RPMI7951 (cell line): ENCODE results near the gene TAF11L6. TPM values are rescaled to one million over a fixed set of nuclear protein-coding genes. Genes with fewer than 3 reads are reported as not detected.
"Not testable (repeated sequence)": the region's sequence is repeated elsewhere in the genome, so short reads cannot be mapped to it uniquely, and the experiment has no call there.

Experiments used
- DNase-seq: peaks from one replicate; pipeline ENCODE4 v3.0.0-alpha.2; 2012; ENCODE audit warnings: low read depth
- total RNA-seq: library from RNA; depleted of rRNA; stranded (reverse); fragments of >200 nt; shearing (Covaris generic); gene quantifications from 2 replicates; pipeline ENCODE4 v1.2.3, GENCODE V29; 2014; rRNA removed

TAF11L6 gene
- total RNA-seq, result not detected in 2 replicates

DNA sequence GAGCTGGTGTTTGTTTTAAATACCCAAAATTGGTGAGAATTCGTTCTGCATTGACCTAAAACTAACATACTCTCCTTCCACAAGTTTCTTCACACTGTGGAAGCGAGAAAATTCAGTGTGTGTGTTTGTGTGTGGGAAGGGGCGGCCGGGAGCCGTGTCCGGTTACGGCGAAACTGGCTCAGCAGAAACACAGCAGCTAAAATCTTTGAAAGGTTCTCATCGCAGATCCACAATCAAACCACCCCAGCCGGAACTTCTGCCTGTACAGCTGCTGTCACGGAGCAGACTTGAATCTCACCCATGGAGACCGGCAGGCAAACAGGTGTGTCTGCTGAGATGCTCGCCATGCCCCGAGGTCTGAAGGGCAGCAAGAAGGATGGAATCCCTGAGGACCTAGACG, at the start of gene TAF11L6:
TAF11L6 (plus strand) TSS at position 301 of the 400 bp plus-strand sequence.
- not testable (repeated sequence) for DNase-seq

- DNase-seq, result no peak
Measured at GRCh38 chr5:17481378-17481777, 47.1 kb upstream of the TAF11L6 start.

DNA sequence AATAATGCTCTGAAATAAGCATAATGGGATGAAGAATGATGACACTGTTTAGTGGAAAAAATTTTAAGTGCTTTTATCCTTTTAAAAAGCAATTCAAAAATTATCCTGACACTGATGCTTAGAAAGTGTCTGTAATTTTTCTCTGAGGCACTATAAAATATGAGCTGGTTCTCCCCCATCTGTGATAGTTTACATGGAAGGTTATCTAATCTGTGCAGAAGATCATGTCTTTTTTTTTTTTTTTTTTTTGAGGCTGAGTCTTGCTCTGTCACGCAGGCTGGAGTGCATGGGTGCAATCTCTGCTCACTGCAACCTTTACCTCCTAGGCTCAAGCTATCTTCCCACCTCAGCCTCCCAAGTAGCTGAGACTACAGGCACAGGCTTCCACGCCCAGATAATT, 45.7 kb upstream of the TAF11L6 start:
- DNase-seq, result no peak

- not testable (repeated sequence) for DNase-seq
Measured at GRCh38 chr5:17486464-17487173, 41.9 kb upstream of the TAF11L6 start.

- no peak for DNase-seq
Measured at GRCh38 chr5:17487174-17487512, 41.3 kb upstream of the TAF11L6 start.

DNA sequence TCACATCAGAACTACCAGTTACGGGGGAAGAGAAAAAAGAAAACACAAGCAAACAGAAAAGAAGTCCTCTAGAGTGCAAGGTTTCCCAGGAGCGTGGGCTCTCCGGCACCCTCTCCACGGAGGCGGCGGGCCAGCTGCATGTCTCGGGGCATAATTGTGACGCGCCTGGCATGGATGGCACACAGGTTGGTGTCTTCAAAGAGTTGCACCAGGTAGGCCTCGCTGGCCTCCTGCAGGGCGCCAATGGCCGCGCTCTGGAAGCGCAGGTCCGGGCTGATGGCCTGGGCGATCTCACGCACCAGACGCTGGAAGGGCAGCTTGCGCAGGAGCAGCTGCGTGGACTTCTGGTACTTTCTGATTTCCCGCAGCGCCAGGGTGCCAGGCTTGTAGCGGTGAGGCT, 37.2 kb upstream of the TAF11L6 start:
- not testable (repeated sequence) for DNase-seq

GRCh38 chr5:17492770-17493169, 35.7 kb upstream of the TAF11L6 start:
- no peak for DNase-seq

DNA sequence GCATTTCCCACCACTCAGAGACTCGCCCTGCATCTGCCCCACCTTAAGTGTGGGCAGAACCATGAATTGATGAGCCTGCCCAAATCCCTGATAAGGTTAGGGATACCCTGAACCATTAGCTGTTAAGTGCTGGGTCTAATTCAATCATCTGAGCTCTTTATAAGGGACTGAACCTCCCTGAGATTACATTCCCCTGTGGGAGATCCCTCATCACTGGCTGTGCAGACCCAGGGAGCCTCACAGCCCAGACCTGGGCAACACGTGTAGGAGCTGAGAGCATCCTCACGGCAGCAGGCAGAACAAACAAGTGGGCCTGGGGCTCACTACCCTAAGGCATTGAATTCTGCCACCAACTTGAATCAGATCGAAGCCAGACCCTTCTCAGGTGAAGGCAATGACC, 31.0 kb upstream of the TAF11L6 start:
- DNase-seq, result no peak

GRCh38 chr5:17497931-17498330, 30.5 kb upstream of the TAF11L6 start, which contains the start of gene TAF11L2:
Gene TAF11L2 (plus strand): TSS chr5:17498231.
- DNase-seq, result not testable (repeated sequence)

DNA sequence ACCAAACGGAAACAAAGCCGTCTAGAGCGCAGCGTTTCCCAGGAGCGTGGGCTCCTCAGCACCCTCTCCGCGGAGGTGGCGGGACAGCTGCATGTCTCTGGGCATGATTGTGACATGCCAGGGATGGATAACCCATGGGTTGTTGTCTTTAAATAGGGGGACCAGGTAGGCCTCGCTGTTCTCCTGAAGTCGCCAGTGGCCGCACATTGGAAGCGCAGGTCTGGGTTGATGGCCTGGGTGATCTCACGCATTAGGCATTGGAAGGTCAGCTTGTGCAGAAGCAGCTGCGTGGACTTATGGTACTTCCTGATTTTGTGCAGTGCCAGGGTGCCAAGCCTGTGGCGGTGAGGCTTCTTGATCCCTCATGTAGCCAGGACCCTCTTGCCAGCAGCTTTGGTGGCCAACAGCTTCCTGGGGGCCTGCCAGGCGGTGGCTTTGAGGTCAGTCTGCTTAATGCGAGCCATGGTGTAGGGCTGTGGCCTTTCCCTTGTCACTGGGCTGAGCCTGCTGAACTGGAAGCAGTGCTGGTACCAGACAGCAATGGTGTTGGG, 16.6 kb upstream of the TAF11L6 start:
- DNase-seq, result no peak

DNA sequence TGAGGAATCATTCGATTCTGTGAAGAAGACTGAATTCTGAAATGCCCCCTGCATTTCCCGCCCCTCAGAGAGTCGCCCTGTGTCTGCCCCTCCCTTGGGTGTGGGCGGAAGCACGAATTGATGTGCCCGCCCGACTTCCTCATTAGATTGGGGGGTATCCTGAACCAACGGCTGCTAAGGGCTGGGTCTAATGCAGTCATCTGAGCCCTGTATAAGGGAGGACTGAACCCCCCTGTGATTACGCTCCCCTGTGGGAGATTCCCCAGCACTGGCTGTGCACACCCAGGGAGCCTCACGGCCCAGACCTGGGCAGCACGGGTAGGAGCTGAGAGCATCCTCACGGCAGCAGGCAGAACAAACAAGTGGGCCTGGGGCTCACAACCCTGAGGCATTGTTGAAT, 10.9 kb upstream of the TAF11L6 start:
- DNase-seq, result not testable (repeated sequence)

- DNase-seq, result not testable (repeated sequence)
Measured at GRCh38 chr5:17518067-17518466, 10.4 kb upstream of the TAF11L6 start, which contains the start of gene TAF11L3. Gene TAF11L3 (plus strand): TSS chr5:17518367.

DNA sequence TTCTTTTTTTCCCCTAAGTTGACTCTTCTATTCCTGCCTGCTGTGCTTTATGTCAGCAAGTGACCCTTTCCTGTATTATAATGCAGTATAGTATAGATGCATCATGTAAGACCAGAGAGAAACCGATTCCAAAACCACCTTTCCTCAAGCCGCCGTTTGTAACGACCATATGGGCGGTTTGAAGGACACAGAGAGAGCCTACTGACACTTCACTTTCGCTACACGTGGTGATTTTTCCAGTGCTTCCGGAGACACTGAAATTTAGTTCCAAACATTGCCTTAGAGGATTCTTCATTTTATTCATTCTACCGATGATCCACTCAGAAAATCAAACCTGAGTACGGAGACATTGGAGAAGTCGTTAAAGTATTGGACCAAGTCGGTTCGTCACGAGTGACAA, 9.0 kb upstream of the TAF11L6 start:
- not testable (repeated sequence) for DNase-seq

DNA sequence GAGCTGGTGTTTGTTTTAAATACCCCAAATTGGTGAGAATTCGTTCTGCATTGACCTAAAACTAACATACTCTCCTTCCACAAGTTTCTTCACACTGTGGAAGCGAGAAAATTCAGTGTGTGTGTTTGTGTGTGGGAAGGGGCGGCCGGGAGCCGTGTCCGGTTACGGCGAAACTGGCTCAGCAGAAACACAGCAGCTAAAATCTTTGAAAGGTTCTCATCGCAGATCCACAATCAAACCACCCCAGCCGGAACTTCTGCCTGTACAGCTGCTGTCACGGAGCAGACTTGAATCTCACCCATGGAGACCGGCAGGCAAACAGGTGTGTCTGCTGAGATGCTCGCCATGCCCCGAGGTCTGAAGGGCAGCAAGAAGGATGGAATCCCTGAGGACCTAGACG, 7.0 kb upstream of the TAF11L6 start, which contains the start of gene TAF11L4:
TAF11L4 (plus strand) TSS at position 301 of the 400 bp plus-strand sequence.
- not testable (repeated sequence) for DNase-seq

DNA sequence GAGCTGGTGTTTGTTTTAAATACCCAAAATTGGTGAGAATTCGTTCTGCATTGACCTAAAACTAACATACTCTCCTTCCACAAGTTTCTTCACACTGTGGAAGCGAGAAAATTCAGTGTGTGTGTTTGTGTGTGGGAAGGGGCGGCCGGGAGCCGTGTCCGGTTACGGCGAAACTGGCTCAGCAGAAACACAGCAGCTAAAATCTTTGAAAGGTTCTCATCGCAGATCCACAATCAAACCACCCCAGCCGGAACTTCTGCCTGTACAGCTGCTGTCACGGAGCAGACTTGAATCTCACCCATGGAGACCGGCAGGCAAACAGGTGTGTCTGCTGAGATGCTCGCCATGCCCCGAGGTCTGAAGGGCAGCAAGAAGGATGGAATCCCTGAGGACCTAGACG, 3.5 kb upstream of the TAF11L6 start, which contains the start of gene TAF11L5:
TAF11L5 (plus strand) TSS at position 301 of the 400 bp plus-strand sequence.
- not testable (repeated sequence) for DNase-seq

GRCh38 chr5:17526504-17526903, 2.0 kb upstream of the TAF11L6 start:
- not testable (repeated sequence) for DNase-seq

Other genes starting within 250 kb of the TAF11L6 start
- gene TAF11L2, start 30.4 kb upstream of the TAF11L6 start, total RNA-seq, result not detected in 2 replicates
- gene TAF11L3, start 10.3 kb upstream of the TAF11L6 start, total RNA-seq, result not detected in 2 replicates
- gene TAF11L4, start 6.9 kb upstream of the TAF11L6 start, total RNA-seq, result not detected in 2 replicates
- gene TAF11L5, start 3.4 kb upstream of the TAF11L6 start, total RNA-seq, result not detected in 2 replicates
- gene TAF11L7, start 57.1 kb downstream of the TAF11L6 start, total RNA-seq, result not detected in 2 replicates
- not detected in 2 replicates for gene TAF11L8, start 62.3 kb downstream of the TAF11L6 start, total RNA-seq
- not detected in 2 replicates for gene TAF11L9, start 65.7 kb downstream of the TAF11L6 start, total RNA-seq
- gene TAF11L10, start 69.2 kb downstream of the TAF11L6 start, total RNA-seq, result not detected in 2 replicates
- gene TAF11L11, start 75.5 kb downstream of the TAF11L6 start, total RNA-seq, result not detected in 2 replicates
- gene TAF11L12, start 81.7 kb downstream of the TAF11L6 start, total RNA-seq, result not detected in 2 replicates
- gene TAF11L13, start 103.4 kb downstream of the TAF11L6 start, total RNA-seq, result not detected in 2 replicates
- gene TAF11L14, start 105.8 kb downstream of the TAF11L6 start, total RNA-seq, result not detected in 2 replicates